Neuronal stem cell (in vitro differentiated cells): ENCODE data around the gene PI4K2B.

Experiments used
- DNase-seq: peaks from one replicate; pipeline ENCODE4 v3.0.0-alpha.2; 2013; ENCODE audit warnings: low spot score
- H2AFZ ChIP-seq: one replicate; pipeline ENCODE4 v1.6.1; 2013; ENCODE audit warnings: mild to moderate bottlenecking, low read length, inconsistent platforms
- H2AK5ac ChIP-seq: 2 replicates; pipeline ENCODE4 v1.6.1; 2013; ENCODE audit warnings: low read depth, mild to moderate bottlenecking, inconsistent platforms, low read length, moderate library complexity, mixed read lengths
- H2BK120ac ChIP-seq: 2 replicates; pipeline ENCODE4 v1.6.1; 2013; ENCODE audit warnings: low read depth, mild to moderate bottlenecking, inconsistent platforms, low read length, moderate library complexity, mixed read lengths
- H2BK12ac ChIP-seq: one replicate; pipeline ENCODE4 v1.6.1; 2013; ENCODE audit warnings: low read length, inconsistent platforms
- H2BK15ac ChIP-seq: 2 replicates; pipeline ENCODE4 v1.6.1; 2013; ENCODE audit warnings: mild to moderate bottlenecking, low read length, inconsistent platforms, mixed read lengths
- H2BK5ac ChIP-seq: one replicate; pipeline ENCODE4 v1.6.1; 2013; ENCODE audit warnings: inconsistent platforms, mild to moderate bottlenecking, low read length, moderate library complexity
- H3K14ac ChIP-seq: one replicate; pipeline ENCODE4 v1.6.1; 2013; ENCODE audit warnings: low read length, inconsistent platforms
- H3K18ac ChIP-seq: 2 replicates; pipeline ENCODE4 v1.6.1; 2013; ENCODE audit warnings: low read length, inconsistent platforms
- H3K23ac ChIP-seq: 2 replicates; pipeline ENCODE4 v1.6.1; 2013; ENCODE audit warnings: low read depth, mild to moderate bottlenecking, mixed read lengths, low read length, inconsistent platforms; ENCODE audit not compliant: poor library complexity
- H3K27ac ChIP-seq: replicated peaks from 3 replicates; pipeline ENCODE4 v1.5.1; 2013; ENCODE audit warnings: low read length, inconsistent platforms
- H3K27me3 ChIP-seq, 3 experiments: 2 replicates each; pipeline ENCODE4 v1.6.1; 2013; ENCODE audit warnings: low read length in 3 of 3, mild to moderate bottlenecking in 2 of 3, inconsistent platforms in 1 of 3, low read depth in 1 of 3, mixed read lengths in 1 of 3, moderate library complexity in 1 of 3; ENCODE audit not compliant: control insufficient read depth in 3 of 3, insufficient read depth in 3 of 3
- H3K36me3 ChIP-seq, 2 donors: replicated peaks in 1 of 2; 2 replicates each; pipeline ENCODE4 v1.6.1; 2013; ENCODE audit warnings: low read length in 2 of 2; ENCODE audit not compliant: control insufficient read depth in 2 of 2, insufficient read depth in 2 of 2
- H3K4ac ChIP-seq: 2 replicates; pipeline ENCODE4 v1.6.1; 2013; ENCODE audit warnings: inconsistent platforms, mild to moderate bottlenecking, low read length, moderate library complexity
- H3K4me1 ChIP-seq, 2 donors: 1 replicate in 1 of 2; 2 replicates in 1 of 2; pipeline ENCODE4 v1.6.1; 2013; ENCODE audit warnings: low read length in 2 of 2, low read depth in 1 of 2; ENCODE audit not compliant: control insufficient read depth in 2 of 2, insufficient read depth in 1 of 2
- H3K4me2 ChIP-seq: one replicate; pipeline ENCODE4 v1.6.1; 2013; ENCODE audit warnings: mild to moderate bottlenecking, low read length, inconsistent platforms; ENCODE audit not compliant: insufficient read depth, poor library complexity, severe bottlenecking
- H3K4me3 ChIP-seq, 2 donors: 2 replicates each; pipeline ENCODE4 v1.5.1; 2013; ENCODE audit warnings: low read length in 2 of 2, mild to moderate bottlenecking in 2 of 2, inconsistent platforms in 1 of 2, moderate library complexity in 1 of 2
- H3K79me1 ChIP-seq: one replicate; pipeline ENCODE4 v1.6.1; 2013; ENCODE audit warnings: low read depth, mild to moderate bottlenecking, inconsistent platforms, low read length, moderate library complexity
- H3K9ac ChIP-seq: one replicate; pipeline ENCODE4 v1.6.1; 2013; ENCODE audit warnings: mild to moderate bottlenecking, low read depth, low read length, inconsistent platforms; ENCODE audit not compliant: poor library complexity
- H3K9me3 ChIP-seq, 2 donors: replicated peaks in 1 of 2; 2 replicates each; pipeline versions ENCODE3 to v1.6.1; 2013; ENCODE audit warnings: low read length in 2 of 2, mild to moderate bottlenecking in 2 of 2, inconsistent platforms in 1 of 2, low read depth in 1 of 2, mixed read lengths in 1 of 2, moderate library complexity in 1 of 2; ENCODE audit not compliant: control insufficient read depth in 2 of 2, insufficient read depth in 1 of 2
- H4K8ac ChIP-seq: one replicate; pipeline ENCODE4 v1.6.1; 2013; ENCODE audit warnings: low read depth, mild to moderate bottlenecking, inconsistent platforms, low read length, moderate library complexity
- H4K91ac ChIP-seq: one replicate; pipeline ENCODE4 v1.6.1; 2013; ENCODE audit warnings: low read length, low read depth, mild to moderate bottlenecking, inconsistent platforms; ENCODE audit not compliant: poor library complexity
- WGBS, 2 donors: extraction: QIAGEN DNeasy Blood & Tissue Kit; methylation state at CpG; one replicate each; pipeline ENCODE4 v1.1.7; 2013; ENCODE audit warnings: missing lambda C conversion rate in 2 of 2, mixed read lengths in 1 of 2; ENCODE audit not compliant: insufficient read length in 2 of 2, insufficient replicate concordance in 1 of 2; ENCODE audit errors: extremely low coverage in 2 of 2; 5-methylcytosine and 5-hydroxymethylcytosine counted together

PI4K2B gene

DNA sequence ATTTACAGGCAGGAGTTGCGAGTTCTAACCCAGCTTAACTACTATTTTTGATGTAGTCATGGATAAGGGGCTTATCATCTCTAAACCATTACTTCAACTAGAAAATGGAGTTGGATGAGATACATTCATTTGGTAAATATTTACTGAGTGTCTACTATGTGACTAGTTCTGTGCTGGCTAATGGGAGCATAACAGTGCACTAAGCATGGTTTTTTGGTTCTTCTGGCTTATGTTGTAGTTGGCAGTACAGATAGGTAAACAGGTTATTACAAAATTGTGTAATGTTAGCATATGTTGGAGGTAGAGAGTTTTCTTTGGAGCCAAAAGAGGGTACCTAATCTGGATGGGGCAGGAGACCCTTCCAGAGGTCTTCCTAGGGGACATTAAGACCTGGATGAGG lies 25.8 kb upstream of the PI4K2B start:
- no peaks in the 10 kb centered on the region for H3K79me1 ChIP-seq
- H2BK15ac ChIP-seq = no peak overlapping the region
- DNase-seq = no peak
- H3K14ac ChIP-seq = no peak overlapping the region
- no peak overlapping the region for H2BK5ac ChIP-seq
- no peak overlapping the region for H3K4me3 ChIP-seq
- no peaks in the 10 kb centered on the region for H3K27me3 ChIP-seq
- H2AFZ ChIP-seq = no peak overlapping the region
- H3K4ac ChIP-seq = no peak overlapping the region
- no peak overlapping the region for H4K8ac ChIP-seq
- WGBS, 2 donors = no CpG with 5 or more reads among the region's 1 CpG
- no peak overlapping the region for H2AK5ac ChIP-seq
- no peak overlapping the region for H4K91ac ChIP-seq
- no peak overlapping the region for H2BK12ac ChIP-seq
- no peak overlapping the region for H3K23ac ChIP-seq
- H3K27ac ChIP-seq = no peak overlapping the region
- H2BK120ac ChIP-seq = no peak overlapping the region
- no peaks in the 10 kb centered on the region for H3K9me3 ChIP-seq
- no peak overlapping the region for H3K18ac ChIP-seq
- no peak overlapping the region for H3K9ac ChIP-seq
- H3K4me2 ChIP-seq = no peak overlapping the region
- H3K4me1 ChIP-seq = no peaks in the 10 kb centered on the region
- no peaks in the 10 kb centered on the region for H3K36me3 ChIP-seq

GRCh38 chr4:25209702-25210101 lies 24.1 kb upstream of the PI4K2B start:
- H4K8ac ChIP-seq = no peak overlapping the region
- whole genome bisulfite sequencing, 2 donors = no CpG with 5 or more reads among the region's 1 CpG

GRCh38 chr4:25211721-25212120 lies 22.1 kb upstream of the PI4K2B start:
- Histone ChIP-seq H3K27ac (no peak overlapping the region), H3K18ac (no peak overlapping the region)
- no CpG with 5 or more reads among the region's 3 CpGs for WGBS, 2 donors

More at GRCh38 chr4:25209702-25210101, 24.1 kb upstream of the PI4K2B start:
- no peak overlapping the region for H3K18ac ChIP-seq
- H2BK120ac ChIP-seq = no peak overlapping the region
- H3K9ac ChIP-seq = no peak overlapping the region
- H3K4me2 ChIP-seq = no peak overlapping the region
- no peak overlapping the region for H3K14ac ChIP-seq
- no peak overlapping the region for H3K4ac ChIP-seq
- no peak overlapping the region for H4K91ac ChIP-seq
- H3K27me3 ChIP-seq = no peaks in the 10 kb centered on the region
- H2BK12ac ChIP-seq = no peak overlapping the region
- H2AFZ ChIP-seq = no peak overlapping the region
- H2BK5ac ChIP-seq = no peak overlapping the region
- no peaks in the 10 kb centered on the region for H3K4me1 ChIP-seq
- H3K27ac ChIP-seq = no peak overlapping the region
- H3K36me3 ChIP-seq = no peaks in the 10 kb centered on the region
- DNase-seq = no peak
- H3K23ac ChIP-seq = no peak overlapping the region
- no peaks in the 10 kb centered on the region for H3K79me1 ChIP-seq
- H2AK5ac ChIP-seq = no peak overlapping the region
- no peak overlapping the region for H3K4me3 ChIP-seq
- no peak overlapping the region for H2BK15ac ChIP-seq
- H3K9me3 ChIP-seq = no peaks in the 10 kb centered on the region

DNA sequence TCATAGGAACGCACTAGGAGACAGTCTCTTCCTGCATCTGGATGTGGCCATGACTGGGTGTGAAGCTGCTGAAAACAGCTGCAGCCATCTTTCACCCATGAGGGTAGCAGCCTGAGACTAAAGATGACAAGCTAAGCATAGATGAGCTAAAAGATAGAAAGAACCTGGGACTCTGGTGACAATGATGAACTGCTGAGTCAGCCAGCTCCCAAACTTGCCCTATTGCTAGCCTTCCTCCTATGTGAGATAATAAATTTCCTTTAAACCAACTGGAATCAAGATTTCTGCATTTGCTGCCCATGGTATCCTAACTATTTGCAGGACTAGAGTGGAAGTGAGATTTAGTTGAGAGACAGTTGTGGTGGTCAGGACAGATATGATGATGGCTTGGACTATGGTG lies 21.0 kb upstream of the PI4K2B start:
- Histone ChIP-seq H2AFZ (no peak overlapping the region), H2BK12ac (no peak overlapping the region), H3K27me3 (no peaks in the 10 kb centered on the region), H3K4me3 (no peak overlapping the region), H2BK5ac (no peak overlapping the region), H3K36me3 (no peaks in the 10 kb centered on the region), H3K4ac (no peak overlapping the region), H3K9ac (no peak overlapping the region), H3K23ac (no peak overlapping the region), H4K8ac (no peak overlapping the region), H4K91ac (no peak overlapping the region), H3K18ac (no peak overlapping the region), H3K4me1 (peaks cover 0 to 3% of the 10 kb centered on the region in 2 donors), H3K9me3 (no peaks in the 10 kb centered on the region), H2AK5ac (no peak overlapping the region), H2BK15ac (no peak overlapping the region), H2BK120ac (no peak overlapping the region), H3K27ac (no peak overlapping the region), H3K14ac (no peak overlapping the region), H3K79me1 (no peaks in the 10 kb centered on the region), H3K4me2 (no peak overlapping the region)
- WGBS, 2 donors = no CpG with 5 or more reads among the region's 1 CpG
- DNase-seq = no peak

More at GRCh38 chr4:25211721-25212120, 22.1 kb upstream of the PI4K2B start:
- H3K9ac ChIP-seq = no peak overlapping the region
- no peak overlapping the region for H2BK5ac ChIP-seq
- H4K8ac ChIP-seq = no peak overlapping the region
- H3K27me3 ChIP-seq = no peaks in the 10 kb centered on the region
- H3K4me3 ChIP-seq = no peak overlapping the region
- H3K9me3 ChIP-seq = no peaks in the 10 kb centered on the region
- no peak overlapping the region for H2BK120ac ChIP-seq
- H3K36me3 ChIP-seq = no peaks in the 10 kb centered on the region
- DNase-seq = no peak
- no peak overlapping the region for H3K23ac ChIP-seq
- no peak overlapping the region for H3K4me2 ChIP-seq
- H3K14ac ChIP-seq = no peak overlapping the region
- H3K4ac ChIP-seq = no peak overlapping the region
- no peak overlapping the region for H4K91ac ChIP-seq
- H2BK12ac ChIP-seq = no peak overlapping the region
- peaks cover 0 to 3% of the 10 kb centered on the region in 2 donors for H3K4me1 ChIP-seq
- no peak overlapping the region for H2AK5ac ChIP-seq
- H2AFZ ChIP-seq = no peak overlapping the region
- no peak overlapping the region for H2BK15ac ChIP-seq
- H3K79me1 ChIP-seq = no peaks in the 10 kb centered on the region
